T-cell (primary cell): ENCODE data around the gene JCAD. TPM values are rescaled to one million over a fixed set of nuclear protein-coding genes. Genes with fewer than 3 reads are reported as not detected.

Source experiments
- ATAC-seq, 4 experiments: fragments of 200-7000 bp in 3 of 4; fragments of 150-1000 bp in 1 of 4; cut with Tn5 transposase; replicated peaks in 1 of 4; 1 replicate in 3 of 4; 2 replicates in 1 of 4; pipeline ENCODE4 v1.10.0; 2021; ENCODE audit warnings: moderate library complexity in 3 of 4, mild to moderate bottlenecking in 2 of 4, moderate number of reproducible peaks in 1 of 4
- CTCF ChIA-PET, 2 donors: fragments of 300-600 bp; sonication (Branson Sonifier 250); formaldehyde crosslinking; loops; one replicate each; lab custom pipeline; 2022; ENCODE audit warnings: antibody characterized with exemption in 2 of 2; lab: Charles Lee
- POLR2A ChIA-PET, 2 donors: fragments of 300-600 bp; sonication (Branson Sonifier 250); formaldehyde crosslinking; loops; one replicate each; lab custom pipeline; 2022; ENCODE audit warnings: antibody characterized with exemption in 2 of 2; lab: Charles Lee
- DNase-seq, 35 experiments: peaks; one replicate each; pipeline versions ENCODE4 v3.0.0 to v3.0.0-alpha.2; 2013 to 2023
- H3K27ac ChIP-seq: one replicate; pipeline ENCODE4 v1.5.1; 2013; ENCODE audit warnings: low read length
- H3K27me3 ChIP-seq, 2 experiments: replicated peaks in 1 of 2; 1 replicate in 1 of 2; 2 replicates in 1 of 2; pipeline versions ENCODE4 v1.6.1 to v1.7.0; 2013; ENCODE audit warnings: low read length in 1 of 2, mixed read lengths in 1 of 2; ENCODE audit not compliant: control insufficient read depth in 2 of 2, insufficient read depth in 2 of 2; ENCODE audit errors: extremely low read depth in 1 of 2
- H3K36me3 ChIP-seq, 2 donors: 1 replicate in 1 of 2; 2 replicates in 1 of 2; pipeline versions ENCODE4 v1.6.1 to v1.7.0; 2013; ENCODE audit warnings: low read length in 1 of 2; ENCODE audit not compliant: control insufficient read depth in 2 of 2, insufficient read depth in 1 of 2; ENCODE audit errors: extremely low read depth in 1 of 2
- H3K4me1 ChIP-seq, 2 experiments: 1 replicate in 1 of 2; 2 replicates in 1 of 2; pipeline versions ENCODE4 v1.6.1 to v1.7.0; 2013; ENCODE audit warnings: low read length in 2 of 2, mixed read lengths in 1 of 2; ENCODE audit not compliant: insufficient read depth in 2 of 2, control insufficient read depth in 1 of 2; ENCODE audit errors: extremely low read depth in 1 of 2
- H3K4me3 ChIP-seq, 2 donors: 1 replicate in 1 of 2; 2 replicates in 1 of 2; pipeline versions ENCODE4 v1.5.1 to v1.7.0; 2013; ENCODE audit warnings: mild to moderate bottlenecking in 2 of 2, low read length in 1 of 2, moderate library complexity in 1 of 2; ENCODE audit not compliant: control insufficient read depth in 1 of 2; ENCODE audit errors: extremely low read depth in 1 of 2
- H3K9me3 ChIP-seq: 2 replicates; pipeline ENCODE4 v1.7.0; 2013
- H3K27ac Mint-ChIP-seq, 2 donors: one replicate each; pipeline ENCODE4 v1.8.0; 2020 to 2021; ENCODE audit warnings: mild to moderate bottlenecking in 2 of 2, mixed read lengths in 2 of 2
- H3K27me3 Mint-ChIP-seq, 2 donors: one replicate each; pipeline ENCODE4 v1.8.0; 2021 to 2022; ENCODE audit warnings: mixed read lengths in 2 of 2
- H3K36me3 Mint-ChIP-seq: one replicate; pipeline ENCODE4 v1.8.0; 2021; ENCODE audit warnings: mixed read lengths
- H3K4me1 Mint-ChIP-seq, 3 donors: one replicate each; pipeline ENCODE4 v1.8.0; 2020 to 2022; ENCODE audit warnings: mixed read lengths in 3 of 3, mild to moderate bottlenecking in 1 of 3
- H3K4me3 Mint-ChIP-seq, 3 donors: one replicate each; pipeline ENCODE4 v1.8.0; 2020 to 2022; ENCODE audit warnings: mild to moderate bottlenecking in 3 of 3, mixed read lengths in 3 of 3, moderate library complexity in 3 of 3
- H3K9me3 Mint-ChIP-seq, 3 donors: one replicate each; pipeline ENCODE4 v1.8.0; 2020 to 2022; ENCODE audit warnings: mixed read lengths in 3 of 3
- WGBS: methylation state at CpG from one replicate; pipeline ENCODE4 v1.1.5; 2013; ENCODE audit warnings: missing lambda C conversion rate; ENCODE audit not compliant: insufficient coverage; 5-methylcytosine and 5-hydroxymethylcytosine counted together
- total RNA-seq, 35 experiments: library from RNA in 6 of 35; stranded (reverse) in 6 of 35; fragments of 120-200 nt in 1 of 35; gene quantifications; one replicate each; pipeline versions ENCODE4 v1.2.1 to v1.2.4 and lab custom pipeline; 2013 to 2026

Gene JCAD
- total RNA-seq, 5 donors from 2014 or later (not counting 1 experiment from before 2014, with no cell fraction given), result 0.06 to 0.32 (median 0.10) TPM; not detected in 2

- 92% methylated on average over 2 of the region's 2 CpGs for WGBS
- Histone ChIP-seq H3K27me3 (peaks cover 0 to 13% of the 10 kb centered on the region in 2 experiments), H3K36me3 (no peaks in the 10 kb centered on the region), H3K27ac (no peak overlapping the region), H3K9me3 (no peaks in the 10 kb centered on the region), H3K4me3 (no peak overlapping the region), H3K4me1 (no peaks in the 10 kb centered on the region)
- Mint-ChIP-seq H3K27me3 (peaks cover 26 to 38% of the 10 kb centered on the region in 2 donors), H3K9me3 (no peaks in the 10 kb centered on the region), H3K27ac (no peak overlapping the region), H3K4me3 (no peak overlapping the region), H3K36me3 (no peaks in the 10 kb centered on the region), H3K4me1 (no peaks in the 10 kb centered on the region)
- ChIA-PET CTCF (no interaction called here), POLR2A (no interaction called here)
- ATAC-seq (no peak), DNase-seq (no peak)
Observed at GRCh38 chr10:30074090-30074489, 14.7 kb upstream of the JCAD start.

GRCh38 chr10:30073767-30074060 is 14.3 kb upstream of the JCAD start:
- DNase-seq, result no peak
- no peaks in the 10 kb centered on the region for H3K36me3 Mint-ChIP-seq
- Histone ChIP-seq H3K9me3 (no peaks in the 10 kb centered on the region), H3K4me1 (no peaks in the 10 kb centered on the region), H3K27ac (no peak overlapping the region), H3K36me3 (no peaks in the 10 kb centered on the region), H3K4me3 (no peak overlapping the region), H3K27me3 (peaks cover 0 to 13% of the 10 kb centered on the region in 2 experiments)
- ATAC-seq, result no peak
- peaks cover 29 to 39% of the 10 kb centered on the region in 2 donors for H3K27me3 Mint-ChIP-seq
- WGBS, result 90% methylated on average over 3 of the region's 4 CpGs
- no peak overlapping the region for H3K4me3 Mint-ChIP-seq
- H3K27ac Mint-ChIP-seq, result no peak overlapping the region
- ChIA-PET CTCF (interaction anchor here in 1 of 2 donors (1.1 kb wide), 1 partner anchor 74 kb away, joined by 3 read pairs; no protein-coding TSS in a partner anchor), POLR2A (no interaction called here)
- H3K4me1 Mint-ChIP-seq, result no peaks in the 10 kb centered on the region
- H3K9me3 Mint-ChIP-seq, result no peaks in the 10 kb centered on the region

- no peaks in the 10 kb centered on the region for H3K36me3 Mint-ChIP-seq
Observed at GRCh38 chr10:30073045-30073766, 13.8 kb upstream of the JCAD start.

DNA sequence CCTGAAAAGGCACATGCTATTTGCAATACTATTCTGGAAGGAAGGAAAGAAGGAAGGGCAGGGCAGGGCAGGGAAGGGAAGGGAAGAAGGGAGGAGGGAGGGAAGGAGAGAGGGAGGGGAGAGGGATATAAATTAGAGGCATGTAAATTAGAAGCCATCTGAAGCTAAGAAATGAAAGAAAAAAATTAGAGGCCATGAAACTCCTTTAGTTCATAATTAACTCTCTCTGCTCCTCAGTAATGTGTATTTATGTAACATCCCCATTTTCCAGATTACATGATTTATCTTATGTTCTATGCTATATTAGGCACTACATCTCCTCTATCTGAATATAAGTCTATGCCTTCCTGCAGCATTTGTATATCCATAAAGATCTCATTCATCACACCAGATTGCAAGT is 12.7 kb upstream of the JCAD start:
- no peaks in the 10 kb centered on the region for H3K36me3 Mint-ChIP-seq
- Histone ChIP-seq H3K4me3 (no peak overlapping the region), H3K36me3 (no peaks in the 10 kb centered on the region), H3K27ac (no peak overlapping the region), H3K4me1 (no peaks in the 10 kb centered on the region), H3K9me3 (no peaks in the 10 kb centered on the region), H3K27me3 (peaks cover 0 to 13% of the 10 kb centered on the region in 2 experiments)
- no peak overlapping the region for H3K4me3 Mint-ChIP-seq
- ChIA-PET POLR2A (no interaction called here), CTCF (interaction anchor here in 1 of 2 donors (0.6 kb wide), 1 partner anchor 73 kb away, joined by 4 read pairs; no protein-coding TSS in a partner anchor)
- DNase-seq (no peak), ATAC-seq (no peak)
- H3K27me3 Mint-ChIP-seq, result peaks cover 13 to 30% of the 10 kb centered on the region in 2 donors
- no peaks in the 10 kb centered on the region for H3K9me3 Mint-ChIP-seq
- H3K4me1 Mint-ChIP-seq, result no peaks in the 10 kb centered on the region
- no peak overlapping the region for H3K27ac Mint-ChIP-seq

More at GRCh38 chr10:30073045-30073766, 13.8 kb upstream of the JCAD start:
- POLR2A ChIA-PET, result no interaction called here
- Mint-ChIP-seq H3K4me1 (no peaks in the 10 kb centered on the region), H3K4me3 (no peak overlapping the region), H3K9me3 (no peaks in the 10 kb centered on the region), H3K27me3 (peaks cover 24 to 38% of the 10 kb centered on the region in 2 donors), H3K27ac (no peak overlapping the region)
- no peaks in the 10 kb centered on the region for H3K9me3 ChIP-seq
- DNase-seq, result no peak
- H3K4me1 ChIP-seq, result no peaks in the 10 kb centered on the region
- WGBS, result 92% methylated on average over 2 of the region's 6 CpGs
- no peaks in the 10 kb centered on the region for H3K36me3 ChIP-seq
- no peak overlapping the region for H3K27ac ChIP-seq
- CTCF ChIA-PET, result interaction anchor here (1.0 to 1.1 kb wide), 2 partner anchors 46 to 74 kb away, joined by 3 read pairs; no protein-coding TSS in a partner anchor
- peaks cover 0 to 13% of the 10 kb centered on the region in 2 experiments for H3K27me3 ChIP-seq
- H3K4me3 ChIP-seq, result no peak overlapping the region
- ATAC-seq, result no peak

DNA sequence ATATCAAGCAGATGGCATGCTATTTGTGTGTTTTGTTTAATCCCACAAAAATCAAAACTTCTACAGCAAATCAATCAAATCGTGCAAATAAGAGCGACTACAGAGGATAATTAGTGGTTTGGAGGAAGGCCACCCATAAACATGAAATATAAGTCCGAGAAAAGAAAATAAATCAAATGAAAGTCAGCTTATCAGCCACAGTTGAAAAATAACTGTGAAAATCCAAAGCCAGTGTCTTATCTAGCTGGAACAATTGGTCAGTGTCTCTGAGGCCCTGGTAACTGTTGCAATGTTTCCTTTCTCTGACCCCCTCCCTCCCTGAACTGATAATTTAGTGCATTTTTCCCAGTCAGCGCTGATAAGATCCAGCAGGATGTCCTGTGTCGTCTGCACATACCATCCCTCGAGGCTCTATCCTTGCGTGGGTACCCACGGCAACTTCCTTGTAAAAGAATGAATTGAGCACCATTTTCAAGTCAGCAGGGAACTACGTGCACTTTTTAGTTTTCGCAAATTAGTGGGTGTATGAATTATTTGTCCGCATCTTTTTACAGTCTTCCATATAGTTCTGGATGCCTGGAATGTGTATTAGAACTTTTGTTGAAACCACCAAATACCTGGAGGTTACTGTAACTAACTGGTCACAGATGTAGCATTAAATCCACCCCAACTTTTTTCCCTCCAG is 10.8 kb upstream of the JCAD start:
- no peak overlapping the region for H3K27ac Mint-ChIP-seq
- ChIA-PET CTCF (no interaction called here), POLR2A (no interaction called here)
- H3K4me3 Mint-ChIP-seq, result no peak overlapping the region
- H3K4me1 Mint-ChIP-seq, result no peaks in the 10 kb centered on the region
- H3K9me3 ChIP-seq, result no peaks in the 10 kb centered on the region
- no peaks in the 10 kb centered on the region for H3K4me1 ChIP-seq
- peaks cover 0 to 15% of the 10 kb centered on the region in 2 experiments for H3K27me3 ChIP-seq
- no peaks in the 10 kb centered on the region for H3K36me3 Mint-ChIP-seq
- ATAC-seq (no peak), DNase-seq (no peak)
- WGBS, result 82% methylated on average over 7 of the region's 11 CpGs
- no peak overlapping the region for H3K4me3 ChIP-seq
- H3K27me3 Mint-ChIP-seq, result peaks cover 19 to 25% of the 10 kb centered on the region in 2 donors
- no peaks in the 10 kb centered on the region for H3K9me3 Mint-ChIP-seq
- H3K27ac ChIP-seq, result no peak overlapping the region
- H3K36me3 ChIP-seq, result no peaks in the 10 kb centered on the region

DNA sequence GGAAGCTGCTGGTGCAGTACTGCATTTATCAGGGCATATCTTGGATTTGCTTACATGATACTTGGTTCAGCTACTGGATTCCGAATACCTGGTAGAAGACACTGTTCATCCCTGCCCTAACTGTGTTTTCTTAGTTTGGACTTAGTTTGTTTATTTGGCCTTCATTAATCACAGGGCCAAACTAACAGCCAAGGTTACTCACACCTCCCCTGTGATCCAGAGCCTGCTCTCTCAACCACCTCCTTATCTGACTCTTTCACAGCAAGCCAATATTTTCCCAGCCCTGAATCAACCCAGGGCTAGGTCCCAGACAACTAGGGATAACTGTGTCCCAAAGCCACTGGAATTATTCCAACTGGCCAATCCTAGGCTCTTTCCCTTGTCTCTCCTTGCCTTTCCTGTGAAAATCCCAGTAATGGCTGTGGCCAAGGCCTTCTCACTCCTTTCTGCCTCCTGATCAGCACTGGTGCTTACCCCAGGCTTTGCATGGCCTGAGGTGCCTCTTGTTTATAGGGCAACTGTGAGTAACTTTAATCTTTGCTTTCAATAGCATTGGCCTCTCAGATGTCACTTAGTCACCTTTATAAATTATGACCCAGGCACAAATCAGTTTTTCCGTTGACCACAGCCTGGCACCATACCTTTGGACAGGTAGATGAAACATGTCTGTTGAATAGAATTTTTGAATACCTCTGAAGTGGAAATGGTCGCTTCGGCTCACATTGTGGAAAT is 9.3 kb upstream of the JCAD start:
- H3K36me3 ChIP-seq, result no peaks in the 10 kb centered on the region
- no peak overlapping the region for H3K27ac ChIP-seq
- ChIA-PET CTCF (no interaction called here), POLR2A (interaction anchor here in 1 of 2 donors (0.6 kb wide), 1 partner anchor 91 kb away, joined by 4 read pairs; no protein-coding TSS in a partner anchor)
- no peaks in the 10 kb centered on the region for H3K36me3 Mint-ChIP-seq
- WGBS, result 94% methylated on average over 2 of the region's 4 CpGs
- no peaks in the 10 kb centered on the region for H3K4me1 ChIP-seq
- H3K9me3 ChIP-seq, result no peaks in the 10 kb centered on the region
- no peaks in the 10 kb centered on the region for H3K9me3 Mint-ChIP-seq
- peaks cover 18 to 24% of the 10 kb centered on the region in 2 donors for H3K27me3 Mint-ChIP-seq
- H3K4me3 Mint-ChIP-seq, result no peak overlapping the region
- peaks cover 0 to 14% of the 10 kb centered on the region in 2 experiments for H3K27me3 ChIP-seq
- no peak overlapping the region for H3K27ac Mint-ChIP-seq
- DNase-seq (no peak), ATAC-seq (no peak)
- no peak overlapping the region for H3K4me3 ChIP-seq
- no peaks in the 10 kb centered on the region for H3K4me1 Mint-ChIP-seq
